Psoas muscle (tissue), 8 donors: ENCODE results near the gene SHOX. TPM values are rescaled to one million over a fixed set of nuclear protein-coding genes. Genes with fewer than 3 reads are reported as not detected.
A peak's percentile ranks its signal among the peaks of the same experiment; 100 is the strongest.

Experiments
- ATAC-seq, 4 donors: fragments of 200-7000 bp; cut with Tn5 transposase; one replicate each; pipeline ENCODE4 v1.9.1; 2020; ENCODE audit warnings: moderate library complexity in 3 of 4, mild to moderate bottlenecking in 2 of 4
- DNase-seq, 2 donors: peaks; one replicate each; pipeline ENCODE4 v3.0.0-alpha.2; 2020
- H3K27ac ChIP-seq: fragments of 200-600 bp; one replicate; pipeline ENCODE4 v1.8.0; 2022
- H3K27me3 ChIP-seq, 3 donors: fragments of 200-600 bp in 1 of 3; one replicate each; pipeline versions ENCODE4 v1.6.1 to v1.8.0; 2013 to 2022; ENCODE audit warnings: low read length in 2 of 3, mild to moderate bottlenecking in 2 of 3, moderate library complexity in 1 of 3; ENCODE audit not compliant: insufficient read depth in 3 of 3
- H3K36me3 ChIP-seq, 2 donors: fragments of 200-600 bp in 1 of 2; one replicate each; pipeline versions ENCODE4 v1.6.1 to v1.8.0; 2013 to 2022; ENCODE audit warnings: low read depth in 1 of 2, mild to moderate bottlenecking in 1 of 2, moderate library complexity in 1 of 2; ENCODE audit not compliant: insufficient read depth in 1 of 2
- H3K4me1 ChIP-seq: fragments of 200-600 bp; one replicate; pipeline ENCODE4 v1.8.0; 2022
- H3K4me3 ChIP-seq: fragments of 200-600 bp; one replicate; pipeline ENCODE4 v1.8.0; 2022; ENCODE audit warnings: mild to moderate bottlenecking
- H3K9me3 ChIP-seq: fragments of 200-600 bp; one replicate; pipeline ENCODE4 v1.8.0; 2022
- CTCF ChIP-seq: fragments of 200-600 bp; IDR thresholded peaks from one replicate; pipeline ENCODE4 v1.8.0; 2022; ENCODE audit warnings: antibody characterized with exemption
- WGBS, 3 donors: extraction: QIAGEN DNeasy Blood & Tissue Kit; methylation state at CpG; one replicate each; pipeline versions ENCODE4 v1.1.6 to v1.1.7; 2013; 5-methylcytosine and 5-hydroxymethylcytosine counted together
- intact Hi-C, 2 donors: fragments of 100-400 bp; cut with DNase I; formaldehyde crosslinking; loops; one replicate each; pipeline versions ENCODE4 v1.11.0 to v1.14.2; 2022
- long read RNA-seq, 2 donors: library from polyadenylated mRNA; unstranded; transcript quantifications; one replicate each; pipeline ENCODE4 v2.0.0, GENCODE V29; 2021
- polyA plus RNA-seq, 3 donors: library from polyadenylated mRNA; stranded (reverse); fragments of 200-250 nt; gene quantifications; one replicate each; pipeline ENCODE4 v1.2.3, GENCODE V29; 2013
- total RNA-seq, 4 donors: library from RNA; stranded (reverse); fragmentation: NEBNext Ultra II Directional in 2 of 4; extraction: Animal tissue kit (Norgen Biotek cat#: 25700) in 2 of 4; gene quantifications; one replicate each; pipeline versions ENCODE4 v1.2.1 to v1.2.4, GENCODE V29; 2021 to 2023
- donor health status: healthy with polysubstance abuse.
- donor health status: DM: no; HTN: no; CAD: no; lungs with moderate emphysema.
- donor health status: Bipolar disorder and iron deficiency.
- donor health status: healthy.
- donor health status: DM: yes; HTN: yes; CAD: no.
- donor health status: DM: no; HTN: no; CAD: no.
- donor health status: DM: no; HTN: no; CAD: no.
- donor health status: DM: yes; HTN: yes; CAD: no.

The SHOX gene
- total RNA-seq (not detected), polyA plus RNA-seq (under 1 TPM in 2 of 3 donors, not detected in 1; under 0.01 to 0.03 TPM)
- long read RNA-seq, donor 1, result 0 reads
- long read RNA-seq, donor 2, result 0 reads

- WGBS, 3 donors, result 2 to 4% (median 3%) methylated on average over 80 to 84 of the region's 84 CpGs
- intact Hi-C loops, result no loop called here
These were observed at the start of gene SHOX for GRCh38 chrX:630612-631496. SHOX (plus strand) TSS chrX:630791; CDS start chrX:630898, 107 bp downstream.

GRCh38 chrX:581066-581465 is 49.5 kb upstream of the SHOX start:
- Histone ChIP-seq H3K9me3 (peaks cover 13% of the 10 kb centered on the region), H3K27me3 (peaks cover 0 to 5% (median 2%) of the 10 kb centered on the region in 3 donors), H3K36me3 (no peaks in the 10 kb centered on the region), H3K4me1 (no peaks in the 10 kb centered on the region), H3K4me3 (no peak overlapping the region), H3K27ac (no peak overlapping the region)
- DNase-seq, result no peak
- 92 to 95% (median 93%) methylated on average over 1 of the region's 1 CpG for WGBS, 3 donors
- TF ChIP-seq CTCF, result no peak
- intact Hi-C loops, result no loop called here
- ATAC-seq, result no peak

More at GRCh38 chrX:630612-631496, at the start of gene SHOX:
- H3K4me1 ChIP-seq, result no peaks in the 10 kb centered on the region
- DNase-seq, result peak in 1 of 2 donors; percentile 51
- no peak within 1 kb of the TSS for H3K4me3 ChIP-seq
- ATAC-seq, result no peak
- no peak within 1 kb of the TSS for H3K27ac ChIP-seq
- TF ChIP-seq CTCF, result no peak
- no peaks in the 10 kb centered on the region for H3K36me3 ChIP-seq
- H3K9me3 ChIP-seq, result no peaks in the 10 kb centered on the region
- peaks cover 8 to 85% (median 11%) of the 10 kb centered on the region in 3 donors for H3K27me3 ChIP-seq

- Histone ChIP-seq H3K4me1 (no peaks in the 10 kb centered on the region), H3K9me3 (peaks cover 6% of the 10 kb centered on the region), H3K27me3 (peaks cover 0 to 5% (median 2%) of the 10 kb centered on the region in 3 donors), H3K27ac (no peak overlapping the region), H3K36me3 (no peaks in the 10 kb centered on the region), H3K4me3 (no peak overlapping the region)
- no peak for TF ChIP-seq CTCF
- no peak for DNase-seq
- no peak for ATAC-seq
- intact Hi-C loops, result no loop called here
- WGBS, 3 donors, result 65 to 72% (median 71%) methylated on average over 7 of the region's 7 CpGs
These were observed 48.8 kb upstream of the SHOX start for GRCh38 chrX:581720-582298.

GRCh38 chrX:584572-584971 is 46.0 kb upstream of the SHOX start:
- H3K27ac ChIP-seq, result no peak overlapping the region
- H3K27me3 ChIP-seq, result peaks cover 0 to 2% (median 0%) of the 10 kb centered on the region in 3 donors
- no peaks in the 10 kb centered on the region for H3K36me3 ChIP-seq
- H3K9me3 ChIP-seq, result no peaks in the 10 kb centered on the region
- TF ChIP-seq CTCF, result no peak
- WGBS, 3 donors, result 33 to 57% (median 53%) methylated on average over 1 of the region's 1 CpG
- H3K4me3 ChIP-seq, result no peak overlapping the region
- H3K4me1 ChIP-seq, result no peaks in the 10 kb centered on the region
- DNase-seq, result no peak
- intact Hi-C loops, result no loop called here
- no peak for ATAC-seq
